Nephron progenitor cell (in vitro differentiated cells): ENCODE measurements around the gene OBI1.
A peak's percentile ranks its signal among the peaks of the same experiment; 100 is the strongest.

Source experiments
- DNase-seq: peaks from one replicate; pipeline ENCODE4 v3.0.0; 2021
- H3K27ac Mint-ChIP-seq: 2 replicates; pipeline ENCODE4 v1.8.0; 2021; ENCODE audit warnings: mild to moderate bottlenecking, moderate library complexity, mixed read lengths
- H3K27me3 Mint-ChIP-seq: 2 replicates; pipeline ENCODE4 v1.8.0; 2021; ENCODE audit warnings: mild to moderate bottlenecking, low read depth, mixed read lengths; ENCODE audit not compliant: poor library complexity
- H3K36me3 Mint-ChIP-seq: 2 replicates; pipeline ENCODE4 v1.8.0; 2021; ENCODE audit warnings: low read depth, mixed read lengths
- H3K4me1 Mint-ChIP-seq: 2 replicates; pipeline ENCODE4 v1.8.0; 2021; ENCODE audit warnings: mixed read lengths
- H3K4me3 Mint-ChIP-seq: 2 replicates; pipeline ENCODE4 v1.8.0; 2021; ENCODE audit warnings: mild to moderate bottlenecking, moderate library complexity, mixed read lengths
- H3K9me3 Mint-ChIP-seq: 2 replicates; pipeline ENCODE4 v1.8.0; 2021; ENCODE audit warnings: mild to moderate bottlenecking, moderate library complexity, mixed read lengths
- TF ChIP-seq, protein P1 (sequence below): fragments of 200-600 bp; sonication (generic); IDR thresholded peaks from 2 replicates; pipeline ENCODE4 v1.5.0; 2021; ENCODE audit warnings: antibody characterized with exemption

OBI1 gene

DNA sequence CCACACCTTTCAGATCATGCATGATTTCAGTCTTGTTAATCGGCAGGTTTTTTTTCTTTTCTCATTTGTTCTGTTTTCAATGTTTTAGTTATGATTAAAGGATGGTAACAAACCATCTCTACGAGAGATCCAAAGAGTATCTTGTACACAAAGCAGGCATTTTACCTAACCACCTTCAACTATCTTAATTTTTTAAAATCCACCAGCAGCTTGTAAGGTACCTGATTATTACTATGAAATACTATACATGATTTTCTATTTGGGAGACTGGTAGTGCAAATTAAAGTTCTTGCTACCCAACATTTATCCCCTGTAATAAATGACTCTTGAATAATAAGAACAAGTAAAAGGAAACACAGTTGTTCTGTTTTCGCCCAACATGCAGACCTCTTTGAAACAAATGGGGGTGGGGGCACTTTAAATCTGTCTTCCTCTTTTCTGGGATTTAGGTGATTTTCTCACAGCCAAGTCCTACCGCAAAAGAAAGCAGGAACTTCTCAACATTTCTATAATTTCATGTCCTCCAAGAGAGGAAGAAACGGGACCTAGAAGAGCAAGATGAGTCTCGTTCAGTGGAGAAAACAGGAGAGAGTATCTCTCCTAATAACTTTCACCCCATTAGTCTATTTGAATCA lies 59.2 kb downstream of the OBI1 start:
- Mint-ChIP-seq H3K9me3 (no peaks in the 10 kb centered on the region), H3K36me3 (no peaks in the 10 kb centered on the region), H3K4me3 (no peak overlapping the region), H3K4me1 (peaks cover 25% of the 10 kb centered on the region), H3K27ac (no peak overlapping the region), H3K27me3 (peaks cover 97% of the 10 kb centered on the region)
- DNase-seq: no peak
- TF ChIP-seq, protein P1, sequence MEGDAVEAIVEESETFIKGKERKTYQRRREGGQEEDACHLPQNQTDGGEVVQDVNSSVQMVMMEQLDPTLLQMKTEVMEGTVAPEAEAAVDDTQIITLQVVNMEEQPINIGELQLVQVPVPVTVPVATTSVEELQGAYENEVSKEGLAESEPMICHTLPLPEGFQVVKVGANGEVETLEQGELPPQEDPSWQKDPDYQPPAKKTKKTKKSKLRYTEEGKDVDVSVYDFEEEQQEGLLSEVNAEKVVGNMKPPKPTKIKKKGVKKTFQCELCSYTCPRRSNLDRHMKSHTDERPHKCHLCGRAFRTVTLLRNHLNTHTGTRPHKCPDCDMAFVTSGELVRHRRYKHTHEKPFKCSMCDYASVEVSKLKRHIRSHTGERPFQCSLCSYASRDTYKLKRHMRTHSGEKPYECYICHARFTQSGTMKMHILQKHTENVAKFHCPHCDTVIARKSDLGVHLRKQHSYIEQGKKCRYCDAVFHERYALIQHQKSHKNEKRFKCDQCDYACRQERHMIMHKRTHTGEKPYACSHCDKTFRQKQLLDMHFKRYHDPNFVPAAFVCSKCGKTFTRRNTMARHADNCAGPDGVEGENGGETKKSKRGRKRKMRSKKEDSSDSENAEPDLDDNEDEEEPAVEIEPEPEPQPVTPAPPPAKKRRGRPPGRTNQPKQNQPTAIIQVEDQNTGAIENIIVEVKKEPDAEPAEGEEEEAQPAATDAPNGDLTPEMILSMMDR: no peak

DNA sequence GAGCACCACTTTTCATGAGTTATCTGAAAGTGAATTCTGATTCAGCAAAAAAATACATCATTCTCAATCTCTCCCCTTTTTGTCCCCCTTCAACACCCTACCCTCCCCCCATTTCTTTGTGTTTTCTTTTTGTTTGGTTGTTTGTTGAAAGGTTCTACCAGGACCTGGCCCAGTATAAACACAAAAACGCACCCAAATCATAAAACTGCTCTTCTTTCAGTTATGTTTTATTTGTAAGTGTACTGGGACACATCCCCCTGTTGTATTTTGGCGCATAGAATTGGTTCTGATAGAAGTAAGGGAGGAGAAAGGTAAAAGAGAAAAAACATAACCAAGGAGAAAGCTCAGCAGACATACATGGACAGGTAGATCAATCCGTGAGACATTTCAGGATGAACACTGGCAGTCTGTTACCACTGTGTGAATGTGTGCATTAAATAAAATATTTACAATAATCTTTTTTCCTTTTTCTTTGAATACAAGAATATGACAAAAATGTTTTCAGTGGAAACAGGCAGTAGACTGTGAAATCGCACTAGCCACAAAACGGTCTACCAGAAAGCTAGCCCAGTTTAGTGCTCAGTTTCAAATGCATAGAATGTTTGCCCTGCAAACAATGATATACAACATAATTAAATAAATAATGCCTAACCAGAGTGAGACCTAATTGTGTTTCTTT lies 59.9 kb downstream of the OBI1 start:
- Mint-ChIP-seq H3K9me3 (no peaks in the 10 kb centered on the region), H3K36me3 (no peaks in the 10 kb centered on the region), H3K27me3 (peaks cover 97% of the 10 kb centered on the region), H3K27ac (no peak overlapping the region), H3K4me3 (no peak overlapping the region), H3K4me1 (peaks cover 32% of the 10 kb centered on the region)
- TF ChIP-seq, protein P1: no peak
- no peak for DNase-seq

DNA sequence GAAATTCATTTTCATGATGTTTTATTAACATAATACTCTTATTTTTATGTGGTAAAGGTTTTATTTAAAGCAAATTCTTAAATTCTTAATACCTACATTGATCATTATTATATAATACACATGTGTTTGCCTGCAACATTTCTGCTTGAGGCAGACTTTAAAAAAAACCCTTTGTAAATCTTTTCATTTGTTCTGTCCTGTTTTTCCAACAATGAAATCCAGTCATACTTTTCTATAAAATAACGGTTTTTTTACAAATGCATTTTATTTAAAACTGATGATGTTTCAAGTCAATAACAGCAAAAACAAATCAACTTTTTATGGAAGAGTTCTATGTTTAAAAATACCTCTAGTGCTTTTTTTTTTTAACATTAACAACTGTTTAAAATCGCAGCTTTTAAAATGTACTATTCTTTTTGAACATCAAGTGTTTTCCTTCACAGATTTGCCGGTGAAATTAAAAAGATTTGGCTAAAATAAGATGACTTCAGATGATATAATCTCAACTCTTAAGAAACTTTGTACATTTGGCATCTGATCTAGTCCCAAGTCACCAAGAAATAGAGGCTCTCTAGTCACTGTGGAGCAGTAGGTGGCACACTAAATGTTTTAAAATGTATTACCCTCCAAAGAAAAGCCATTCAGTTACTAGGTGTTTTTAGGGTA lies 60.7 kb downstream of the OBI1 start:
- DNase-seq: no peak
- no peak overlapping the region for H3K4me3 Mint-ChIP-seq
- H3K27ac Mint-ChIP-seq: no peak overlapping the region
- H3K4me1 Mint-ChIP-seq: peaks cover 36% of the 10 kb centered on the region
- H3K27me3 Mint-ChIP-seq: peaks cover 97% of the 10 kb centered on the region
- no peaks in the 10 kb centered on the region for H3K36me3 Mint-ChIP-seq
- H3K9me3 Mint-ChIP-seq: no peaks in the 10 kb centered on the region
- TF ChIP-seq, protein P1: no peak

DNA sequence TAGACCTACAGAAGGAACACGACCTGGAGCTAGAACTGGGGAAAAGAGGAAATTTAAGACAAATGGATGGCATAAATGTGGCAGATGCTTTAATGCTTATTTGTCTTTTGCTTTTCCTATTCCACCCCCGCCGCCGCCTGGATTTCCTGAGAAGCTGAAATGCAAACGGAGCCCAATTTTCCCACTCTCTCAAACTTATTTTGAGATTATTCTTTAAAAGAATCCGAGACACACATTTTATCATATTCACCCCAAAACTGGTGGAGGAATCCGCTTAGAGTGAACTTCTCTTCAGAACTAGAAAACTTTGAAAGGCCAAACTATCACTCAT lies 61.4 kb downstream of the OBI1 start:
- no peaks in the 10 kb centered on the region for H3K9me3 Mint-ChIP-seq
- no peak overlapping the region for H3K4me3 Mint-ChIP-seq
- no peak for DNase-seq
- H3K4me1 Mint-ChIP-seq: peaks cover 33% of the 10 kb centered on the region
- peaks cover 97% of the 10 kb centered on the region for H3K27me3 Mint-ChIP-seq
- TF ChIP-seq, protein P1: no peak
- no peaks in the 10 kb centered on the region for H3K36me3 Mint-ChIP-seq
- H3K27ac Mint-ChIP-seq: no peak overlapping the region

DNA sequence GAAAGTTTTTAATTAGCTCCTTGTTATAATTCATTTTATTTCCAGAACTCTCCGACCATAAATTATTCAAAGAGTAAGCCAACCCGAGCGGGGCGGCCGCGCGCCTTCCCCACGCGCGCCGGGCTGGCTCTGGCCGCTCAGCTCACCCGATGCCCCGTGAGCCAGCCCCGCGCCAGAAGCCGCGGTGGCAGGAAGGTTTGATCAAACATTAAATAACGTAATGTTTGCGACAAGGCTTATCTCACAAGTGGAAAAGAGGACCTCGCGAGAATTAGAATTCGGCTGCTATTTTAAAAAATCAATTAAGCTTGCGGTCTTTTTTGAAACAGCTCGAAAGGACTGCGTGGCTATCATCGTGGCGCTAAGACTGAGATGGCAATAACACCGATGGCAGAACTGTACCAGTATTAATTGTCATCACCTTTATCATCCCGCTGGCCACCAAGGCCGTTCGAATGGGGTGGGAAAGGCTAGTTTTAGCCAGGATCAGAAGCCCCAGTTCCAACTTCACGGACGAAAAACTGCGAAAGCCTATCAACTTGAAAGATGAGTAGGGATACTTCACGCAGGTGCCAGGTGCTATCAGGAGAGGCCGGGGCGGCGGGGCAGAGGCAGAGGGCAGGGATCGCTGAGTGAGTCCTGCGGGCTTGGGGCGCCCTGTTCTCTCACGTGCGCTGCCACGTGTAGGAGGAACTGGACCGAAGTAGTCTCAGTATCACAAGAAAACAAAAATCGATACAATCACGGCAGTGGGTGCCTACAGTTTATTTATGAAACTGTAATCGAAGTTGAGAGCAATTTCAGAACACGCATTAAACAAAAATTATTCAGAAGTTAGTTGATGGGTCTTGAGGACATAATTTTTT lies 62.0 kb downstream of the OBI1 start:
- H3K36me3 Mint-ChIP-seq: no peaks in the 10 kb centered on the region
- H3K4me1 Mint-ChIP-seq: peaks cover 29% of the 10 kb centered on the region
- peaks cover 98% of the 10 kb centered on the region for H3K27me3 Mint-ChIP-seq
- no peaks in the 10 kb centered on the region for H3K9me3 Mint-ChIP-seq
- no peak overlapping the region for H3K27ac Mint-ChIP-seq
- TF ChIP-seq, protein P1: no peak
- no peak for DNase-seq
- H3K4me3 Mint-ChIP-seq: peak overlapping the region; percentile 71
